GM21423 (cell line): ENCODE measurements around the gene LSM3.

Source experiments
- ATAC-seq: cut with Tn5 transposase; IDR thresholded peaks from one replicate; pipeline ENCODE4 v1.9.1; 2021; ENCODE audit warnings: mild to moderate bottlenecking, moderate library complexity; ENCODE audit not compliant: unreplicated experiment

The LSM3 gene

GRCh38 chr3:14188041-14188754, 9.6 kb downstream of the LSM3 start:
- no peak for ATAC-seq

- no peak for ATAC-seq
These were observed 16.2 kb downstream of the LSM3 start for GRCh38 chr3:14194865-14195264.

GRCh38 chr3:14199641-14200040, 21.0 kb downstream of the LSM3 start:
- ATAC-seq, result no peak

- no peak for ATAC-seq
These were observed 21.7 kb downstream of the LSM3 start for GRCh38 chr3:14200276-14200675.

DNA sequence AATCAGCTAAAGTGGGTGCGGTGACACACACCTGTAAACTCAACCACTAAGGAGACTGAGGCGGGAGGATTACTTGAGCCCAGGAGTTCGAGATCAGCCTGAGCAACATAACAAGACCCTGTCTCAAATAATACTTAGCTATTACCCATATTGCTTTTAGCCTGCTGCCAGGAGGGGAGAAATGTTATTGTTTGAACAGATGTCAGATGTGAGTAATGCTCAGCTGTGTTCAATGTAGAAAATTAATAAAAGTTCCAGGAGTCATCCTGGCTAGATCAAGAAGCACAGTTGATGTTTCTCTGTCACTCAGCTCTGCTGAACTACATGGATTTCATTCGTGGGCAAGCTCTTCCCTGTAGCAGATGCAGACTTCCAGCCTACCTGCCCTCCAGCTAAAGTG, 22.2 kb downstream of the LSM3 start:
- no peak for ATAC-seq

- ATAC-seq, result no peak
These were observed 23.5 kb downstream of the LSM3 start for GRCh38 chr3:14201940-14202684.

DNA sequence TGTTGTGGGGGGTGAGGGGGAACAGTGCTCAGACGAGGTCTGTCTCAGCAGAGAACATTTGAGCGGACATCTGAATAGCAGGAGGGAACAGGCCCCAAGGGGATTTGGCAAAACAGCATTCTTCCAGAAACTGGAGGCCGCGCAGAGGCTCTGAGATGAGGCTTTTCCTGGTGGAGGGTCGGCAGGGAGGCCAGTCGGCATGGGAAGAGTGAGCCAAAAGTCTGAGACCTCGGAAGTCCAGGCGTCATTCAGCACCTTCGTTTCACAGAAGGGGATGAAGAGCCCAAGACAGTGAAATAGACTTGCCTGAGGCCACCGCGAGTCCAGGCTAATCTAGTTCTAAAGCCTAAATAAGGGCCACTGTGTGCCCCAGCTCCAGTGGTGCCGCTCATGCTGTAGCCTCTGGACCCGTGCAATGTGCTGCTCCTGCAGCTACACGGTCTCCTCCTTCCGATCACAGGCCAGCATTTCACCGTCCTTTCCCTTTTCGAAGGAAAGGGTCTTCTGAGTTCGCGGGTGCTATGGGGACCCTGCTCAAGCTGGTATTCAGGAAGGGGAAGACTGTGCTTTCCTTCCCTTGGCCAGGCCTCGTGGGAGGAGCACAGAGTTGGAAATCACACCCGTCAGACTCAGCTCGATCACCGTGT, 24.4 kb downstream of the LSM3 start:
- ATAC-seq, result no peak

- ATAC-seq, result peak; percentile 70
These were observed 25.0 kb downstream of the LSM3 start for GRCh38 chr3:14203521-14204079.

DNA sequence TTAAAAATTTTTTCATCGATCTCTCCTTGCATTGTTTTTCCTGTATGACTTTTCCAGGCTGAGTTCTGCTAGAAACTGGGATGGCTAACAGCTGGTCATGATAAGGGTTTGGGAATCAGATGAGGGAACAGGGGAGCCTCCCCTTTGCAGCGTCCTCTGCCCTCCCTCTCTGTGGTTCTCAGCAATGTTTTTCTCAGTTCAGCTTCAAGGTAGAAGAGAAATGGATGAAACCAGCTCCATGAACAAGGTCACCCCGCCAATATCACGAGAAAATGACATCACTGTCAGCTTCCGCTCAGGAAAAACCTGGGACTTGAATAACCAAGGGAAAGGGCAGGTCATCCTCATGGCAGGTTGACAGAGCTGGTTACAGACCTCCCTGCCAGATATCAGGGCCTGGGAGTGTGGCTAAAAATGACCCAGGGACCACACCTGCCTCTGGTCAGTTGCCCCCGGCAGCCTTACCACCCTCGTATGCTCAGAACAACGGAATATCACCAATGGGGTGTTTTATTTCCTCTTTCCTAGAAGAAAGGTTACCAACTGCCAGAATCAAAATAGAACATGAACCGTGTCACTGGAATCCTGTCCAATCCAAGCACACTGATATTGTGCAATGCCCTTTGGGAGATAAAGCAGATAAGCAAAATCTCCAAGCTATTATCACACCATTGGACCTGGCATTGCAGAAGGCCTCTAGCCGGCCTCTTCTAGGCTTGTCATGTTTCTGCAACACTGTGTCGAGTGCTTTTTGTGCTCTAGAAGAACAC, 26.1 kb downstream of the LSM3 start:
- no peak for ATAC-seq

- no peak for ATAC-seq
These were observed 28.0 kb downstream of the LSM3 start for GRCh38 chr3:14206548-14207177.

DNA sequence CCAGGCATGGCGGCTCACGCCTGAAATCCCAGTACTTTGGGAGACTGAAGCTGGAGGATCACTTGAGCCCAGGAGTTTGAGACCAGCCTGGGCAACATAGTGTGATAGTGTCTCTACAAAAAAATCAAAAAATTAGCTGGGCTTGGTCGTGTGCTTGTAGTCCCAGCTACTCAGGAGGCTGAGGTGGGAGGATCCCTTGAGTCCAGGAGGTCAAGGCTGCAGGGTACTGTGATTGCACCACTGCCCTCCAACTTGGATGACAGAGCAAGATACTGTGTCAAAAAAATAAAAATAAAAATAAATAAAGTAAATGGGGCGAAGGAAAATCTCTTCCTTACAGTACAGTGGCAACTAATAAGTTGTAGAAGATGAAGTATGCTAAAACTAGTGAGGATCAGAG, 29.6 kb downstream of the LSM3 start:
- no peak for ATAC-seq

- ATAC-seq, result no peak
These were observed 30.4 kb downstream of the LSM3 start for GRCh38 chr3:14208977-14209394.

- ATAC-seq, result no peak
These were observed 31.1 kb downstream of the LSM3 start for GRCh38 chr3:14209581-14210289.

DNA sequence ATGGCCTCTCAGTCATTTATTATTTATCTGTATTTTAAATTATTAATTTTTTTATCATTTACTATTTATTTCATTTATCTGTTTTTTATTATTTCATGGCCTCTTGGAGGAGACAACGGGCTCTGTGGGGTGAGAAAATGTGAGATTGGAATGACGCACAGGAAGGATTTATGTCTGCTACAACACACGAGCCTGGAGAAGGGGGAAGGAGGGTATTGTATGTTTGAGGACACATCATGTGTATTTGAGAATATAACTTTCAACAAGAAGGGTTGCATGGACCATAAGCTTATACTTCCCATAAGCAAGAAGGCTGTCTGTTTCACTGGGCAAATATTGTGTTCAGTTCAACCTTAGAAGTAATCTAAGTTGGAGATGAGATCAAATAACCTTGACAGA, 31.7 kb downstream of the LSM3 start:
- ATAC-seq, result no peak

DNA sequence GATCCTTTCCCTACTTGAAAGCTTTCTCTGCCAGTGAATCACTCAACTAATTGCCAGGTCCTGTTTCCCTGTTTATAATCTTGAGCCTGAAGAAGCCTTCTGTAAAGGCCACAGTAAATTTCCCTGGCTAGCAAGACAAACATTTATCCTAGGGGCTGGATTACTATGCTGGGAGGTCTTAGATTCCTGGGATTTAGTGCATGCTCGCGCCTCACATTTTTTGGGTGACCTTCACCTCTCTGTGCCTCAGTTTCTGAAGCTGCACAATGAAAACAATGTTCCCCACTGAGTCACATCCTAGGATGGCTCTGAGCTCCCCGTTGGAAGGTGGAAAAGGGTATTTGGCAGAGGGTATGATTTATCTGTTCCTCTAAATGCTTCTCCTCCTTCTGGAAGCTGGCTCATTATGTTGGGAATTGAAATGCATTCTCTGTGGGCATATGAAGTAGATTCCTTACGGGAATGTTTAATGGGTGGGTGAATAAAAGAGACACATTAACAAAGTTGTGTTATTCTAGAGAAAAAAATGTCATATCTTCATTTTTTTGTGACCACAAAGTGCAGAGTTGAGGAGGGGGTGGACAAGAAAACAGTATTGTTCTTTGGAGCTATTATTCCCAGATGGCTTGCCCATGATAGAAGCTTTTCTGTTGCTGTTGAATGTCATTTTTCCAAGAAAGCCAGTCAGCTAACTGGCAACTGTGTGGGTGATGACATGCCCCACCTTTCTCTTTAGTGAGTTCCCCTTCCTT, 32.4 kb downstream of the LSM3 start:
- ATAC-seq, result no peak

GRCh38 chr3:14211621-14212020, 33.0 kb downstream of the LSM3 start:
- no peak for ATAC-seq

DNA sequence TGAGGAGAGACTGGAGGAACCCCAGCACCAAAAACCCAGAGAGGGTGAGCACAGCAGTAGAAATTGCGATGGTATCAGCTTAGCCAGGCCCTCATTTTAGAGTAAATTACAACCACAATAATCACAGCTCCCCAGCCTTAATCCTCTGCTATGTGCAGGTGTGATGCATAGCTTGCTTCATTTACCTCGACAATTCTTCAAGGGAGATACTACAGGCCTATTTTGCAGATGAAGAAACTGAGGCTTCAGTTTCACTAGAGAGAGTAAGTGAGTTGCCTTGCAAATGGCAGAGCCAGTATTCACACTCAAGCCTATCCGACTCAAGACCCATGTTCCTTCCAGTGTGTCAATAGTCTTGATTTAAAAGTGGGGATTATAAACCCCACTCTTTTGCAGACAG, 33.4 kb downstream of the LSM3 start:
- ATAC-seq, result no peak

DNA sequence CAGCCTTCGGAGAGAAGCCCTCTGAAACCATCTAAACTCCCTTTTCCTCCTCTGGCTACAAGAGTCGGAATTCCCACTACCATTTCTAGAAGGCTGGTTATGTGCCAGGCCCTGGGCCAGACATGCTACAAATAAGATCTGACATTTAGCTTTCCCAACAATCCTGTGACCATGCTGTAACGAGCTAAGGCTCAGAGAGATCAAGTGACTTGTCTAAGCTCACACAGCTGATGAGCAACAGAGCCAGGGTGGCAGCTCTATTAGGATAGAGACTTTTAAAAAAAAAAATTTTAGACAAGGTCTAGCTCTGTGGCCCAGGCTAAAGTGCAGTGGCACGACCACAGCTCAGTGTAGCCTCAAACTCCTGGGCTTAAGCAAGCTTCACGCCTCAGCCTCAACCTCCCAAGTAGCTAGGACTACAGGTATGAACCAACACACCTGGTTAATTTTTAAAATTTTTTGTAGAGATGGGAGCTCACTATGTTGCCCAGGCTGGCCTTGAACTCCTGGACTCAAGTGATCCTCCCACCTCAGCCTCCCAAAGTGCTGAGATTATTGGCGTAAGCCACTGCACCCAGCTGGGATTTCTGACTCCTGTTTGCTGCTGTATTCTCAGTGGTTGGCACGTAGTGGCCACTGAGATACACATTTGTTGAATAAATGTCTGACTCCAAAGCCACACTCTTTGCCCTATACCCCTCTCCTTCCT, 34.6 kb downstream of the LSM3 start:
- no peak for ATAC-seq

DNA sequence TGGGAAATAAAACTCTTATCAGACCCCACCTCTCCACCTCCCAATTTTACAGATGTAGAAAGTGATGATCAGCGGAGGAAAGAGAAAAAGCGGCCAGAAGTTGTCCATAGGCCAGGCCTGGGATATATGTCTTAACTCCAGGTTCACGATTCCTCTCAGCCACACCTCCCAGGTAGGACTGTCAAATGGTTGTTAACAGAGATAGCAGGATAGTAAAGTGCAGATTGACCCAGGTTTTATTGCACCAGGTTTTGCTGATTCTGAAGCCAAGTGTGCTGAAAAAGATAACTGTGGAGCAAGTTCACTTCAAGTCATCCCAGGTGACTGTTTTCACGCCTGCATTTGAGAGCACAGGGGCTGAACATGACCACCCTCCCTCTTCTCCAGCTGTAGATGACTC, 36.1 kb downstream of the LSM3 start:
- ATAC-seq, result no peak
